ENCODE results near the gene ITPR2.

DNA sequence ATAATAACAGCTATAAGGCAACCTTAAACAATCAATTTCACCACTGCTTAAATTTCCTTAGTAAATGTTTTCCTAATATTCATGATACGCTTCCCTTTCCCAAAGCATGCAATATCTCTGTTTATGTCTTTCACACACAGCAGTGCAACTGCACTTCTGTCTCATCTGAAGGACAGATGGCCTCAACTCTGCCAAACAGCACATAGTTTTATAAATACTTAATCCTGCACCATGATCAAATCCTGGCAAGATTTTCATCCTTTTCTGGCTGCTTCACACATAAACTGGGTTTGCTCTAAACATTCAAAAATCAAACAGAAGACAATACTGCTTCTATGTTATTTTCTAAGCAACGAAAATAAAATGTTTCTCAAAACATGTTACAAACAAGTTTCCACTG, 266.3 kb downstream of the ITPR2 start:
- TF ChIP-seq, protein P1, sequence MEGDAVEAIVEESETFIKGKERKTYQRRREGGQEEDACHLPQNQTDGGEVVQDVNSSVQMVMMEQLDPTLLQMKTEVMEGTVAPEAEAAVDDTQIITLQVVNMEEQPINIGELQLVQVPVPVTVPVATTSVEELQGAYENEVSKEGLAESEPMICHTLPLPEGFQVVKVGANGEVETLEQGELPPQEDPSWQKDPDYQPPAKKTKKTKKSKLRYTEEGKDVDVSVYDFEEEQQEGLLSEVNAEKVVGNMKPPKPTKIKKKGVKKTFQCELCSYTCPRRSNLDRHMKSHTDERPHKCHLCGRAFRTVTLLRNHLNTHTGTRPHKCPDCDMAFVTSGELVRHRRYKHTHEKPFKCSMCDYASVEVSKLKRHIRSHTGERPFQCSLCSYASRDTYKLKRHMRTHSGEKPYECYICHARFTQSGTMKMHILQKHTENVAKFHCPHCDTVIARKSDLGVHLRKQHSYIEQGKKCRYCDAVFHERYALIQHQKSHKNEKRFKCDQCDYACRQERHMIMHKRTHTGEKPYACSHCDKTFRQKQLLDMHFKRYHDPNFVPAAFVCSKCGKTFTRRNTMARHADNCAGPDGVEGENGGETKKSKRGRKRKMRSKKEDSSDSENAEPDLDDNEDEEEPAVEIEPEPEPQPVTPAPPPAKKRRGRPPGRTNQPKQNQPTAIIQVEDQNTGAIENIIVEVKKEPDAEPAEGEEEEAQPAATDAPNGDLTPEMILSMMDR (conservative IDR thresholded peaks at IDR 0.05; ENCODE audit: low read depth, low read length): no peak
- TF ChIP-seq EZH2phosphoT487 (IDR thresholded peaks at IDR 0.05; ENCODE audit: borderline replicate concordance, low read length): no peak

Measured in PC-3 (cell line).